T47D (cell line): ENCODE data around the gene RETREG1.
A peak's percentile ranks its signal among the peaks of the same experiment; 100 is the strongest.
"Not testable (repeated sequence)": the region's sequence is repeated elsewhere in the genome, so short reads cannot be mapped to it uniquely, and the experiment has no call there.

Experiments used
- DNase-seq, 2 experiments: peaks; one replicate each; pipeline versions ENCODE4 v3.0.0 to v3.0.0-alpha.2; 2011 to 2012; ENCODE audit warnings: low read depth in 1 of 2, low spot score in 1 of 2
- JUND ChIP-seq: IDR thresholded peaks from 2 replicates; pipeline ENCODE4 v1.6.1; 2012; ENCODE audit warnings: low read depth
- in situ Hi-C: cut with HindIII; loops from 2 replicates; pipeline ENCODE4 v1.10.0; 2016; ENCODE audit warnings: low sequenced_read_pairs, low pct_unique_long_range_greater_than_20kb

The RETREG1 gene

DNA sequence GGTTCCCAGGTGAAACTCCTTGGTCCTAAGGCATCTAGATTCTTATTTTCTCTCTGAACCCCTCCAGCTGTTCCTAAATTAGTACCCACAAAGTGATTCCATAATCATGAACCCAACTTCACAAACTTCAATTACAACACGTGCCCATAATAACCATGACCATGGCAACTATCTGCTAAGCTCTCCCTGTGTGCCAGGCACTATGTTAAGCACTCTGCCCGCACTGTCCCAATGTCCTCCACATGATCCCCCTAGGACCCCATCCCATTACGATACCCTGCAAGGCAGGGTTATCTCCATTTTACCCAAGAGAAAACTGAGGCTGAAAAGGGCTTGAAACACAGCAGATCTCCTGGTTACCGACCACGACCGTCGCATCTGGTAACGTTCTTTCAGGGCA, 125.9 kb downstream of the RETREG1 start:
- no peak for TF ChIP-seq JUND

DNA sequence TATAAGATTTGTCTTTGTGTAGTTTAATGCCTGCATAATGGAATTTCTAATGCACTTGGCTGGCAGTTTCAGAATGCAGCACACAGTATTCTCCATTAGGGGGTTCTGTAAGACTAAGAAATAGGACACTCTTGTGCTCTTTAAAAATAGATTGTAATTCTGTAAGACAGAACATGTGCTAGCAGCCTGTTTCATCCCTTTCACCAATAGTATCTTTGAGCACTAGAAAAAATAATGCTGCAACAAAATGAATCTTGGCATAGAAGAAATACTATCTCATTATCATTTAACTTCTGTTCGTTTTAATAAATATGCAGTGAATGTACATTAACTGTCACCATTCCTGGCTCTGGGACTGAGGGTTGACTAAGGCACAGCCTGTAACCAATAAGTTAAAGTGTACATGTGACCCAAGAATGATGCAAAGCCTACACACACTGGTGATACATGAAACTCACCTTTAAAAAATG, 127.4 kb downstream of the RETREG1 start:
- in situ Hi-C loops: no loop called here
- DNase-seq: peak; percentile 31 to 71
- no peak for TF ChIP-seq JUND

More for the DNA sequence above, 125.9 kb downstream of the RETREG1 start:
- in situ Hi-C loops: no loop called here
- DNase-seq: no peak

DNA sequence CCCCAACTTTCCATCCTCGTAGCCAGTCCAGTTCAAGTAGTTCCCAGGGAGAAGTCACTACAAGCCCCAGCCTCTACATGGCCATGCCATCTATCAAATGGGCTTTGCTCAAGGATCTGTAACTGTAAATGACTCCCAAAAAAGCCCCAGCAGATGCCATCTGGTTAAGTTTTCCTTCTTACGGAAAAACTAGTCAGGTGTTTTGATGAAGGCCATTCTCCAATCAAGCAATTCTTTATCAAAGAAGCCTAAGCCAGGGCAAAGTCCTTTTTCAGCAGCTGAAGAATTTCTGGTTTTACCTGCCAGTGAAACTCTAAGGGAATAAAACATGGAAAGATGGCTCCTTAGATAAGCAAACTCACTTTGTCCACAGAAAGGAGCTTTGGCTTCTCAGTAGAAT, 129.3 kb downstream of the RETREG1 start:
- in situ Hi-C loops: no loop called here
- no peak for TF ChIP-seq JUND

DNA sequence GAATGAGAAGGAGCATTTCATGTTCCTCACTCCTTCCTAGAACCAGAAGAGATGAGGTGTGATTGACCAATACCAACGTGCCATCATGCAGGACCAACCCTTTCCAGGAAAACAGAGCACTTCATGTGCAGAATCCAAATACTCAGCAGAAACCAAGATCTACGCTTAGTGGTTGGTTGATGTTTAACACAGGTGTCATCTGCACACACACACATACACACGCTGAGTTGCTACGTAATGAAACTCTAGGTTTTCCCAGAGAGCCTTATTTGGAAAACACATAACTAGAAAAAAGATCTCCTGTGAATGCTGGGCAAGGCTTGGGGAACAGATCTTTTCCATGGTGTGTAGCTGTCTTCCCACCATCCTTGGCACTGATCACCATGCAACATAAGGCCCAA, 130.1 kb downstream of the RETREG1 start:
- in situ Hi-C loops: no loop called here
- DNase-seq: no peak
- no peak for TF ChIP-seq JUND

More for the DNA sequence above, 129.3 kb downstream of the RETREG1 start:
- DNase-seq: no peak

DNA sequence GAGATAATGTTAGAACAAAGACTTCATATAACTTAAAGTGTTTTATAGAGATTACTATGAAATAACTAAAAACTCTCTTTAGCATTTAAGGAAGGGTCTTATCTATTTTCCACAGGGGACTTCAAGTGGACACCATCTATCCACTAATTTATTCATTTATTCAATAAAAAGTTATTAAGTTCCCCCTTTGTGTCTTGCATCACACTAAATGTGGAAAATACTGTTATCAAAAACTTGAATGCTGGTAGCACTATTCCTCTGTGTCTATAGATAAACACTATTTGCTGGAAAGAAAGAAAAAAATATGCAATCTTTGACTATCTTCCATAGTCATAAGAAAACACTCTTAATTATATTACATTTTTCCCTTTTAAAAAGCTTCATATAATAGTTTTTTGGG, 131.1 kb downstream of the RETREG1 start:
- in situ Hi-C loops: no loop called here
- no peak for TF ChIP-seq JUND
- no peak for DNase-seq

DNA sequence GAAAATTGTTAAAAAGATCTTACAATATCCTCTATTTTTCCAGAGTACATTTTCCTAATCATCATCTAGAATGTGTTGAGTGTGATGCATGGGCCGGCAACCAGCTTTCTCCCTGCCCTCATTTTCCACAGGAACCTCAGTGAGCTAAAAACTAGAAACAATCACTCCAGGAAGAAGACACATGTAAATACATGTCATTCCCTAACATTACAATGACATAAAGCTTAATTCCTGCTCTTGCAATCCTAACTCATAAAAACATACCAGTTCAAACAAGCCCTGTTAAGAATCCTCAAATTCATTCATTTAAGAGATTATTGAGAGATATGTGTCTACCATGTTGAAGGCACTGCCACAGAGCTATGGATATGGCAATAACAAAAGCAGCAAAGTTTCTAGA, 132.7 kb downstream of the RETREG1 start:
- in situ Hi-C loops: no loop called here
- no peak for DNase-seq
- TF ChIP-seq JUND: no peak

DNA sequence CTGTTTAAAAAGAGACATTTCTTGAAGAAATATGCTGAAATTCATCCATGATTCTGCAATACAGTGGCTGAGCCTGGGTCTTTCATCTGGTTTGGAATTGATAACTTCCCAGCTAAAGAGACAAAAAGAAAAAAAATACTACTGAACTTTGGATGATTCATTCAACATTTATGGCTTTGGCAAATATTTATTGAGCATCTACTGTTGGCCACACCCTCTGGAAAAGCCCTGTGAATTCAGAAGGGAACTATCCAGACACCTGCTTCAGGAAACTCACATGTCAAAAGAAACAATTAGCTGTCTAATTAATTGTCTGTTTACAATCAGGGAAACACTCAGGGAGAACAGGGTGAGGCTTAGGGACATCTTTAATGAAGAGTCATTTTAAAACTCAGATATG, 133.4 kb downstream of the RETREG1 start:
- in situ Hi-C loops: no loop called here
- no peak for TF ChIP-seq JUND

DNA sequence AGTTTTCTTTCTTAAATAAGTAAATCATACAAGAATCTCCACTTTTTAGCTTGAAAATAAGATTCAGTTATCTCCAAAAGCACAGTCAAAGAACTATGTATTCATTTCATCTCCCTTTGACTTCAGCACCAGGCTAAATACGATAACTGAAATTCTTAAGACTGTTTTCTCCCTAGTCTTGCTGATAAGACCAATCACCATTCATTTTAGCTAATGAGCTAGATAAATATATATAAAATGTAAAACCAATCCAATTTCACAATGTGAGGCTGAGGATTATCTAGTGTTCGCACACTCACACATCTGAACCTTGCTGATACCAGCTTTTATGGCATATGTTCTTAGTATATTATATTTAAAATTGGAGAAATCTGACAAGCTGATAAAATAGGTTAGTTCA, 133.9 kb downstream of the RETREG1 start:
- in situ Hi-C loops: no loop called here
- DNase-seq: no peak
- TF ChIP-seq JUND: no peak

More for the DNA sequence above, 133.4 kb downstream of the RETREG1 start:
- no peak for DNase-seq

DNA sequence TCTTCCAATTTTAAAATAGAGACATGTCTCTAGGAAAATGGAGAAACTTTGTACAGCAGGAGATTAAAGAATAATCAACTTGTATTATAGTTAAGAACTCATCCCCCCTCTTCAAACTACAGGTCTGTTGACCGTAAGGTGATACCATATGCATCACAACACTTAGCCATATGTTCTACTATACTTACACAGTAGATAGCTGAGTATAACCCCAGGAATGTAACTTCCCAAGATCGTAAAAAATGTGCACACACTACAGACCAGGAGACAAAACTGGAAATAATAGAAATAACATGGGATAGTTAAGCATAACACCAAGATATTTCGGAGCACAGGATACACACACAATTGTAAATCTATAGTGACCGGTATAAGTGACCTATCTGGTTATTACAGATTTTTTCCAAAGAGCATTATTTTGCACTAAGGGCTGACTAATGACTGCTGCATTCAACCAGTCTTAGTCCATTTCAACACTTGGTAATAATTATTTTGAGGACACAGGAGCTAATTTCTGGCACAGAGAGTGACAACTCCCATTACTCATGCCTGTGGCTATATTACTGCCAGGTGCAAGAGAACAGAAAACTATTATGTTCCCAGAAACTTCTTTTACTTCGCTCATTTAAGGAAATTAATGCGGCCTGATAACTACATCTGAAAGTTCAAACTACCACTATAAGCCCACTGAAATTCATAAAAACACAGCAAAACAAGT, 135.8 kb downstream of the RETREG1 start:
- TF ChIP-seq JUND: no peak
- in situ Hi-C loops: no loop called here
- no peak for DNase-seq

DNA sequence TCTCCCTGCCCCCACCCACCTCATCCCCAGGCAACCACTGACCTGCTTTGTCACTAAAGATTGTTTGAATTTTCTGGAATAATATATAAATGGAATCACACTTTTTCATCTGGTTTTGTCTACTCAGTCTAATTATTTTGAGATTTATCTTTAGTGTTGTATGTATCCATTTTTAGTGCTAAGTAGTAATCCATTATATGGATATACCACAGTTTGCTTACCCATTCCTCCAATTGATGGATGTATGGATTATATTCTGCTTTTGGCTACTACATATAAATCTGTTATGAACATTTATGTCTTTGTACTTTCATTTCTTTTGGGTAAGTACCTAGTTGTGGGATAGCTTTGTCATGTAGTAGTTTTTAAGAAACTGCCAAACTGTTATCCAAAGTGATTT, 136.7 kb downstream of the RETREG1 start:
- no peak for DNase-seq
- no peak for TF ChIP-seq JUND
- in situ Hi-C loops: no loop called here

DNA sequence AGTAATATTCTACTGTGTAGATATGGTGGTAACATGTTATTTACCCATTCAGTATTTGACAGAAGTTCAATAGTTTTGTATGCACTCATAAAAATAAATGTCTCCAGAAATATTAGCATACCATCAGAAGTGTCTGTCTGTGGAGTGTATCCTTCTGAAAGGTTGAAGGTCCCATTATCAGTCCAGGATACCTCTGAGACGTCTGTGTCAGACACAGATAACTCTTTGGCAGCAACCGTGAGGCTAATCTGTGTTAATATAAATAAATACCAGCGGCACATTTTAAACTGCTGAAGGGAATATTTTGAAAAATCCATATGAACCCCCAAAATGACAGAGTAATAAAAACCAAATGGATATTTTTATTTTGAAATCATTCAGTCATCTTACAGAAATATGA, 139.3 kb downstream of the RETREG1 start:
- TF ChIP-seq JUND: no peak
- in situ Hi-C loops: no loop called here
- no peak for DNase-seq

DNA sequence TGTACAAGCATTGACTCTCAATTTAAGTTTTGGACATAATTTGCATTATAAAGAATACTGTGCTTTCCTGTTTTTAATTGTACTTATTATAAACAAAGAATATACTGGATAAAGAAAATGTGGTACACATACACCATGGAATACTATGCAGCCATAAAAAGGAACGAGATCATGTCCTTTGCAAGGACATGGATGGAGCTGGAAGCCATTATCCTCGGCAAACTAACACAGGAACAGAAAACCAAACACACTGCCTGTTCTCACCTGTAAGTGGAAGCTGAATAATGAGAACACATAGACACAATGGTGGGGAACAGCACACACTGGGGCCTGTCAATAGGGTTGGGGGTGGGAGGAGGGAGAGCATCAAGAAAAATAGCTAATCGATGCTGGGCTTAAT, 140.4 kb downstream of the RETREG1 start:
- DNase-seq, in situ Hi-C loops: not testable (repeated sequence)

DNA sequence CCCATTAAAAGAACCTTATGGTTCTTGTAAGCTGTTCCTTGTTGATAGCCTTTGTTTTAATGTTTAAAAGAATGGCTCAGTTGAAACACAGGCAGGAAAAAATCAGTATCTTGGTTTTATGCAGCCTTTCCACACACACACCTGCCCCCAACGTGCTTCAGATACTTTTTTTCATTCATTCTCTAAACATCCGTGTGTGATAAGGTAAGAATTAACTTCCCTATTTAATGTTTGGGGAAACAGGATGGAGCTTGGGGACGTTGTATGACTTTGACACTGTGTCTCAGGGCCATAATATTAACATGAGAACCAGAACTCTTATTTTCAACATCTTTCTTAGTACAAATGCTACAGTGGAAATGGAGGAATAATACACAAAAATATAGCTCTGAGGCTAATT, 145.4 kb downstream of the RETREG1 start:
- in situ Hi-C loops: no loop called here
- TF ChIP-seq JUND: no peak
- no peak for DNase-seq
